Fibroblast of lung (primary cell): ENCODE measurements around the gene WNT7A. TPM values are rescaled to one million over a fixed set of nuclear protein-coding genes. Genes with fewer than 3 reads are reported as not detected.

Source experiments
- DNase-seq, 2 donors: peaks; one replicate each; pipeline versions ENCODE4 v3.0.0 to v3.0.0-alpha.2; 2010; ENCODE audit warnings: low read depth in 2 of 2
- H2AFZ ChIP-seq: 2 replicates; pipeline ENCODE4 v1.5.1; 2012; ENCODE audit warnings: low read length, control low read depth, inconsistent platforms
- H3K27ac ChIP-seq: 2 replicates; pipeline ENCODE4 v1.5.1; 2011; ENCODE audit warnings: low read length, control low read depth; ENCODE audit not compliant: insufficient read depth
- H3K27me3 ChIP-seq: 2 replicates; pipeline ENCODE4 v1.5.1; 2011; ENCODE audit warnings: mild to moderate bottlenecking, low read length; ENCODE audit not compliant: control insufficient read depth, insufficient read depth
- H3K36me3 ChIP-seq: 2 replicates; pipeline ENCODE4 v1.5.1; 2011; ENCODE audit warnings: low read length; ENCODE audit not compliant: control insufficient read depth, insufficient read depth
- H3K4me1 ChIP-seq: 2 replicates; pipeline ENCODE4 v1.5.1; 2011; ENCODE audit warnings: low read length; ENCODE audit not compliant: control insufficient read depth, insufficient read depth; ENCODE audit errors: extremely low read depth
- H3K4me2 ChIP-seq: 2 replicates; pipeline ENCODE4 v1.5.1; 2011; ENCODE audit warnings: low read length, control low read depth; ENCODE audit not compliant: insufficient read depth; ENCODE audit errors: extremely low read depth
- H3K4me3 ChIP-seq, 4 experiments: fragments of 200-600 bp in 1 of 4; sonication (generic) in 1 of 4; replicated peaks in 1 of 4; 2 replicates each; pipeline ENCODE4 v1.5.1; 2011 to 2016; ENCODE audit warnings: low read length in 4 of 4, low read depth in 3 of 4, mild to moderate bottlenecking in 3 of 4, control low read depth in 2 of 4, inconsistent platforms in 1 of 4, mixed read lengths in 1 of 4; ENCODE audit not compliant: insufficient read depth in 1 of 4; ENCODE audit errors: control extremely low read depth in 1 of 4
- H3K79me2 ChIP-seq: 2 replicates; pipeline ENCODE4 v1.5.1; 2012; ENCODE audit warnings: mild to moderate bottlenecking, low read length, inconsistent platforms; ENCODE audit not compliant: control insufficient read depth, insufficient read depth
- H3K9ac ChIP-seq: 2 replicates; pipeline ENCODE4 v1.5.1; 2011; ENCODE audit warnings: mild to moderate bottlenecking, low read length, control low read depth; ENCODE audit not compliant: insufficient read depth
- H3K9me3 ChIP-seq: 2 replicates; pipeline ENCODE4 v1.5.1; 2012; ENCODE audit warnings: low read depth, low read length; ENCODE audit not compliant: control insufficient read depth, insufficient read depth
- H4K20me1 ChIP-seq: 2 replicates; pipeline ENCODE4 v1.5.1; 2011; ENCODE audit warnings: low read length; ENCODE audit not compliant: control insufficient read depth, insufficient read depth; ENCODE audit errors: extremely low read depth
- EZH2 ChIP-seq: IDR thresholded peaks from 2 replicates; pipeline ENCODE4 v1.5.1; 2012; ENCODE audit warnings: low read length, control low read depth, mild to moderate bottlenecking; ENCODE audit errors: missing control alignments
- polyA plus RNA-seq, 2 donors: library from polyadenylated mRNA; depleted of rRNA in 1 of 2; stranded (reverse) in 1 of 2; unstranded in 1 of 2; fragments of >200 nt; gene quantifications; 2 replicates each; pipeline ENCODE4 v1.2.1, GENCODE V29; 2011 to 2012; ENCODE audit warnings: missing spikeins in 1 of 2
- total RNA-seq: library from RNA; depleted of rRNA; stranded (reverse); fragments of >200 nt; gene quantifications from 2 replicates; pipeline ENCODE4 v1.2.1, GENCODE V29; 2014
- TF ChIP-seq, protein P1 (sequence below), 2 donors: IDR thresholded peaks in 1 of 2; conservative IDR thresholded peaks in 1 of 2; 1 replicate in 1 of 2; 2 replicates in 1 of 2; pipeline ENCODE4 v1.5.1; 2011 to 2012; ENCODE audit warnings: low read length in 2 of 2, control low read depth in 1 of 2, inconsistent platforms in 1 of 2, low read depth in 1 of 2, mild to moderate bottlenecking in 1 of 2

Gene WNT7A
- total and polyA plus RNA-seq, 2 donors (not counting 1 experiment from before 2014, with no cell fraction given), result not detected

DNA sequence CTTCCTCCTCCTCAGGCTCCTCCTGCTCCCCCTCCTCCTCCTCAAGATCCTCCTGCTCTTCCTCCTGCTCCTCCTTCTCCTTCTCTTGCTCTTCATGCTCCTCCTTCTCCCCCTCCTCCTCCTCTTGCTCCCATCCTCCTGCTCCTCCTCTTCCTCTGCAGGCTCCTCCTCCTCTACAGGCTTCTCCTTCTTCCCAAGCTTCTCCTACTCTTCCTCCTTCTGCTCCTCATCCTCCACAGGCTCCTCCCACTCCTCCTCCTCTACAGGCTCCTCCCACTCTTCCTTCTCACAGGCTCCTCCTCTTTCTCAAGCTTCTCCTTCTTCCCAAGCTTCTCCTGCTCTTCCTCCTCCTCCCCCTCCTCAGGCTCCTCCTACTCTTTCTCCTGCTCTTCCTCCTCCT, 47.7 kb downstream of the WNT7A start:
- Histone ChIP-seq H3K4me1 (no peaks in the 10 kb centered on the region), H4K20me1 (no peaks in the 10 kb centered on the region), H2AFZ (no peak overlapping the region), H3K9ac (no peak overlapping the region), H3K36me3 (no peaks in the 10 kb centered on the region), H3K79me2 (no peaks in the 10 kb centered on the region), H3K9me3 (no peaks in the 10 kb centered on the region), H3K27ac (no peak overlapping the region), H3K4me3 (no peak overlapping the region), H3K27me3 (no peaks in the 10 kb centered on the region), H3K4me2 (no peak overlapping the region)
- DNase-seq, result no peak
- TF ChIP-seq, protein P1, sequence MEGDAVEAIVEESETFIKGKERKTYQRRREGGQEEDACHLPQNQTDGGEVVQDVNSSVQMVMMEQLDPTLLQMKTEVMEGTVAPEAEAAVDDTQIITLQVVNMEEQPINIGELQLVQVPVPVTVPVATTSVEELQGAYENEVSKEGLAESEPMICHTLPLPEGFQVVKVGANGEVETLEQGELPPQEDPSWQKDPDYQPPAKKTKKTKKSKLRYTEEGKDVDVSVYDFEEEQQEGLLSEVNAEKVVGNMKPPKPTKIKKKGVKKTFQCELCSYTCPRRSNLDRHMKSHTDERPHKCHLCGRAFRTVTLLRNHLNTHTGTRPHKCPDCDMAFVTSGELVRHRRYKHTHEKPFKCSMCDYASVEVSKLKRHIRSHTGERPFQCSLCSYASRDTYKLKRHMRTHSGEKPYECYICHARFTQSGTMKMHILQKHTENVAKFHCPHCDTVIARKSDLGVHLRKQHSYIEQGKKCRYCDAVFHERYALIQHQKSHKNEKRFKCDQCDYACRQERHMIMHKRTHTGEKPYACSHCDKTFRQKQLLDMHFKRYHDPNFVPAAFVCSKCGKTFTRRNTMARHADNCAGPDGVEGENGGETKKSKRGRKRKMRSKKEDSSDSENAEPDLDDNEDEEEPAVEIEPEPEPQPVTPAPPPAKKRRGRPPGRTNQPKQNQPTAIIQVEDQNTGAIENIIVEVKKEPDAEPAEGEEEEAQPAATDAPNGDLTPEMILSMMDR (conservative IDR thresholded peaks at IDR 0.05 in 1 of 2, IDR thresholded peaks at IDR 0.05 in 1 of 2; ENCODE audit: low read depth in 1 of 2, low read length in 2 of 2), result no peak
- TF ChIP-seq EZH2, result no peak

DNA sequence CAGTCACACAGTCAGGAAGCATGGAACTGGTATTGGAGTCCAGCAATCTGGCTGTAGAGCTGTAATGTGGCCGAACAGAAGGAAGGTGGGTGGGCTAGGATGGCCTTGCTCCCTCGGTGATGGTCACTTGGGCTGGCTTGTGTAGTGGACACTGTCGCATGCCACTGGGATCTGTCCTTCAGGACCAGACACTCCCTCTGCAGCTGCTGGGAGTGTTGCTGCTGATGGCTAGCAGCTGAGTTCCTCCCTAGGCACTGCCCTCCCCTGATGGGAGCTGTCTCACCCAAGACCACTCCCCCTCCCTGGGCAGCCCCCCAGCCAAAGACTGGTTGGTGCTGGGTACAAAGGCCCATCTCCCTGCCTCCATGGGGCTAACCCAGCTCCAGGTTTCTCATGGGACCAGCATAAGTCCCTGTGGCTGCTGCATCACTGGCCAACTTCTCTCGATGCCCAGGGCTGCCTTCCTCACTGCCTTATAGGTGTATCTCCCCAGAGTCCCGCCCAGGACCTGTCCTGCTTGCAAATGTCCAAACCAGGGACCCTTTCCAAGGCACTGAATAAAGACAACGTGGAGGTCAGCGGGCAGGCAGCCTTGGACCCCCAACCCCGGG, 48.4 kb downstream of the WNT7A start:
- no peak overlapping the region for H3K4me2 ChIP-seq
- no peak overlapping the region for H3K27ac ChIP-seq
- no peaks in the 10 kb centered on the region for H4K20me1 ChIP-seq
- no peak overlapping the region for H2AFZ ChIP-seq
- TF ChIP-seq EZH2, result no peak
- TF ChIP-seq, protein P1 (conservative IDR thresholded peaks at IDR 0.05 in 1 of 2, IDR thresholded peaks at IDR 0.05 in 1 of 2; ENCODE audit: low read depth in 1 of 2, low read length in 2 of 2), result no peak
- no peaks in the 10 kb centered on the region for H3K27me3 ChIP-seq
- no peaks in the 10 kb centered on the region for H3K36me3 ChIP-seq
- H3K9me3 ChIP-seq, result no peaks in the 10 kb centered on the region
- no peak overlapping the region for H3K9ac ChIP-seq
- no peak for DNase-seq
- no peaks in the 10 kb centered on the region for H3K79me2 ChIP-seq
- H3K4me1 ChIP-seq, result no peaks in the 10 kb centered on the region
- no peak overlapping the region for H3K4me3 ChIP-seq

DNA sequence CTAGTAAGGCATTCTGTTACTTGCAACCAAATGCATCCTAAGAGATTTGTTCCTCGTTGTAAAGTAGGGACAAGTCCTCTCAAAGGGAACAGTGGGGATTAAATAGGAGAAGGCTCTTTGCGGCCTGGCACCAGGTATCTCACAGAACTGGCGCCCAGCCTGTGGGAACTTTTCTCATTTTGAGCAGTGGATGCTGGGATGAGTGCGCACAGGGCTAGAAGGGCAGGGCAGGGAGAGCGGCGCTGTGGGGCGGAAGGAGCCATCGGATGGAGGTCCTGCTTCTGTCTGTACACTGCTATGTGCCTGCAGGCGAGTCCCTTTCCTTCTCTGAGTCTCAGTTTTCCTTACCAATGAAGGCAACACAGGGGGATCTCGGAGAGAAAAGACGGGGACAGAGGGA, 50.6 kb downstream of the WNT7A start:
- Histone ChIP-seq H3K27ac (no peak overlapping the region), H2AFZ (no peak overlapping the region), H3K9me3 (no peaks in the 10 kb centered on the region), H3K4me3 (no peak overlapping the region), H3K27me3 (no peaks in the 10 kb centered on the region), H3K79me2 (no peaks in the 10 kb centered on the region), H3K4me1 (no peaks in the 10 kb centered on the region), H3K4me2 (no peak overlapping the region), H4K20me1 (no peaks in the 10 kb centered on the region), H3K36me3 (no peaks in the 10 kb centered on the region), H3K9ac (no peak overlapping the region)
- no peak for DNase-seq
- TF ChIP-seq, protein P1 (conservative IDR thresholded peaks at IDR 0.05 in 1 of 2, IDR thresholded peaks at IDR 0.05 in 1 of 2; ENCODE audit: low read depth in 1 of 2, low read length in 2 of 2), result no peak
- no peak for TF ChIP-seq EZH2
